Transverse colon (tissue), 4 donors: Measurements from ENCODE around the gene PWWP3B. TPM values are rescaled to one million over a fixed set of nuclear protein-coding genes. Genes with fewer than 3 reads are reported as not detected.
"Not testable (repeated sequence)": the region's sequence is repeated elsewhere in the genome, so short reads cannot be mapped to it uniquely, and the experiment has no call there.

Source experiments
- DNase-seq: peaks from one replicate; pipeline ENCODE4 v3.0.0-alpha.2; 2019
- H3K27ac ChIP-seq, 4 donors: fragments of 200-600 bp; sonication (generic); 2 replicates each; pipeline ENCODE4 v1.5.1; 2016 to 2018; ENCODE audit warnings: inconsistent platforms in 4 of 4
- H3K27me3 ChIP-seq: fragments of 200-600 bp; sonication (generic); 2 replicates; pipeline ENCODE4 v1.5.1; 2017; ENCODE audit warnings: inconsistent platforms
- H3K36me3 ChIP-seq, 4 donors: fragments of 200-600 bp; sonication (generic); 2 replicates each; pipeline ENCODE4 v1.5.1; 2017 to 2019; ENCODE audit warnings: inconsistent platforms in 4 of 4
- H3K4me1 ChIP-seq, 4 donors: fragments of 200-600 bp; sonication (generic); 2 replicates each; pipeline ENCODE4 v1.5.1; 2017 to 2020; ENCODE audit warnings: inconsistent platforms in 4 of 4
- H3K4me3 ChIP-seq, 4 donors: fragments of 200-600 bp; sonication (generic); 1 replicate in 1 of 4; 2 replicates in 3 of 4; pipeline versions ENCODE4 v1.5.1 to v1.6.1; 2017 to 2019; ENCODE audit warnings: inconsistent platforms in 4 of 4
- H3K9me3 ChIP-seq, 2 donors: fragments of 200-600 bp; sonication (generic); 2 replicates each; pipeline ENCODE4 v1.5.1; 2017 to 2019; ENCODE audit warnings: inconsistent platforms in 2 of 2
- CTCF ChIP-seq, 5 experiments: fragments of 200-600 bp in 3 of 5; fragments of 450-650 bp in 2 of 5; sonication (generic) in 3 of 5; IDR thresholded peaks; 1 replicate in 2 of 5; 2 replicates in 3 of 5; pipeline ENCODE4 v1.5.1; 2016 to 2017; ENCODE audit warnings: antibody characterized with exemption in 5 of 5, inconsistent platforms in 3 of 5, mild to moderate bottlenecking in 2 of 5, moderate library complexity in 1 of 5
- EP300 ChIP-seq: sonication (generic); formaldehyde crosslinking; IDR thresholded peaks from one replicate; pipeline ENCODE4 v1.6.1; 2017; ENCODE audit warnings: antibody characterized with exemption, low read depth
- POLR2A ChIP-seq: fragments of 450-650 bp; IDR thresholded peaks from one replicate; pipeline ENCODE4 v1.6.1; 2016; ENCODE audit warnings: antibody characterized with exemption, mild to moderate bottlenecking, moderate library complexity
- POLR2AphosphoS5 ChIP-seq, 3 donors: sonication (generic); formaldehyde crosslinking; IDR thresholded peaks; one replicate each; pipeline ENCODE4 v1.6.1; 2016; ENCODE audit warnings: antibody characterized with exemption in 3 of 3
- WGBS, 2 donors: methylation state at CpG; one replicate each; pipeline ENCODE4 v1.1.5; 2018; ENCODE audit warnings: low coverage in 1 of 2; 5-methylcytosine and 5-hydroxymethylcytosine counted together
- in situ Hi-C, 4 donors: fragments of 200-750 bp; cut with MboI; loops; one replicate each; pipeline versions ENCODE4 v1.15.0 to v1.15.1; 2017; ENCODE audit warnings: low sequenced_read_pairs in 3 of 4, low pct_ligation_motif_present in 1 of 4, low pct_unique_long_range_greater_than_20kb in 1 of 4
- intact Hi-C: fragments of 100-400 bp; cut with DNase I; formaldehyde crosslinking; loops from one replicate; pipeline ENCODE4 v1.15.1; 2023; ENCODE audit warnings: low total_unique reads
- total RNA-seq, 4 donors: library from RNA; depleted of rRNA; stranded (reverse); fragments of >200 nt; gene quantifications; one replicate each; pipeline ENCODE4 v1.1.0, GENCODE V29; 2016

The PWWP3B gene
- total RNA-seq, 4 donors from 2014 or later = 0.16 to 0.27 TPM; not detected in 2

- H3K9me3 ChIP-seq = no peaks in the 10 kb centered on the region
- no peak overlapping the region for H3K27ac ChIP-seq
- H3K36me3 ChIP-seq = no peaks in the 10 kb centered on the region
- TF ChIP-seq POLR2AphosphoS5 (IDR thresholded peaks at IDR 0.05) = no peak
- no peak for TF ChIP-seq POLR2A
- TF ChIP-seq CTCF (IDR thresholded peaks at IDR 0.05) = no peak
- no peak for TF ChIP-seq EP300
- H3K27me3 ChIP-seq = no peaks in the 10 kb centered on the region
- DNase-seq = no peak
- no peaks in the 10 kb centered on the region for H3K4me1 ChIP-seq
- in situ Hi-C loops = no loop called here
- 67 to 76% methylated on average over 2 to 4 of the region's 4 CpGs for WGBS, 2 donors
- intact Hi-C loops = no loop called here
- no peak overlapping the region for H3K4me3 ChIP-seq
These were observed 9.8 kb downstream of the PWWP3B start for GRCh38 chrX:106177982-106178321.

- H3K4me1 ChIP-seq = no peaks in the 10 kb centered on the region
- TF ChIP-seq POLR2AphosphoS5 (IDR thresholded peaks at IDR 0.05) (no peak), EP300 (no peak), POLR2A (no peak), CTCF (IDR thresholded peaks at IDR 0.05) (no peak)
- H3K27ac ChIP-seq = no peak overlapping the region
- WGBS, 2 donors = 71 to 74% methylated on average over 4 to 5 of the region's 5 CpGs
- intact Hi-C loops = no loop called here
- no peak overlapping the region for H3K4me3 ChIP-seq
- in situ Hi-C loops = no loop called here
- DNase-seq = no peak
- no peaks in the 10 kb centered on the region for H3K27me3 ChIP-seq
- no peaks in the 10 kb centered on the region for H3K9me3 ChIP-seq
- no peaks in the 10 kb centered on the region for H3K36me3 ChIP-seq
These were observed 10.7 kb downstream of the PWWP3B start for GRCh38 chrX:106178826-106179225.

GRCh38 chrX:106183685-106184084 is 15.6 kb downstream of the PWWP3B start:
- in situ Hi-C loops, DNase-seq, H3K36me3 ChIP-seq, H3K27me3 ChIP-seq, intact Hi-C loops, H3K27ac ChIP-seq, H3K9me3 ChIP-seq, H3K4me1 ChIP-seq, H3K4me3 ChIP-seq: not testable (repeated sequence)
- WGBS, 2 donors = 76% methylated on average over 6 of the region's 6 CpGs; no CpG with 5 or more reads in 1 of the 2 donors

GRCh38 chrX:106201502-106202178 is 33.5 kb downstream of the PWWP3B start:
- no peak for DNase-seq
- intact Hi-C loops = no loop called here
- in situ Hi-C loops = no loop called here

More at GRCh38 chrX:106201502-106202178, 33.5 kb downstream of the PWWP3B start:
- H3K27ac ChIP-seq = no peak overlapping the region
- H3K4me1 ChIP-seq = no peaks in the 10 kb centered on the region
- WGBS, 2 donors = 55 to 60% methylated on average over 1 to 3 of the region's 3 CpGs
- no peaks in the 10 kb centered on the region for H3K9me3 ChIP-seq
- H3K27me3 ChIP-seq = no peaks in the 10 kb centered on the region
- no peaks in the 10 kb centered on the region for H3K36me3 ChIP-seq
- TF ChIP-seq EP300 = no peak
- no peak for TF ChIP-seq POLR2AphosphoS5 (IDR thresholded peaks at IDR 0.05)
- TF ChIP-seq CTCF (IDR thresholded peaks at IDR 0.05) = no peak
- no peak for TF ChIP-seq POLR2A
- no peak overlapping the region for H3K4me3 ChIP-seq
